ENCODE data around the gene UQCC5. TPM values are rescaled to one million over a fixed set of nuclear protein-coding genes. Genes with fewer than 3 reads are reported as not detected.

Gene UQCC5, protein sequence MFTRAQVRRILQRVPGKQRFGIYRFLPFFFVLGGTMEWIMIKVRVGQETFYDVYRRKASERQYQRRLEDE
- 7.2 and 12.3 TPM in 2 replicates for total RNA-seq

DNA sequence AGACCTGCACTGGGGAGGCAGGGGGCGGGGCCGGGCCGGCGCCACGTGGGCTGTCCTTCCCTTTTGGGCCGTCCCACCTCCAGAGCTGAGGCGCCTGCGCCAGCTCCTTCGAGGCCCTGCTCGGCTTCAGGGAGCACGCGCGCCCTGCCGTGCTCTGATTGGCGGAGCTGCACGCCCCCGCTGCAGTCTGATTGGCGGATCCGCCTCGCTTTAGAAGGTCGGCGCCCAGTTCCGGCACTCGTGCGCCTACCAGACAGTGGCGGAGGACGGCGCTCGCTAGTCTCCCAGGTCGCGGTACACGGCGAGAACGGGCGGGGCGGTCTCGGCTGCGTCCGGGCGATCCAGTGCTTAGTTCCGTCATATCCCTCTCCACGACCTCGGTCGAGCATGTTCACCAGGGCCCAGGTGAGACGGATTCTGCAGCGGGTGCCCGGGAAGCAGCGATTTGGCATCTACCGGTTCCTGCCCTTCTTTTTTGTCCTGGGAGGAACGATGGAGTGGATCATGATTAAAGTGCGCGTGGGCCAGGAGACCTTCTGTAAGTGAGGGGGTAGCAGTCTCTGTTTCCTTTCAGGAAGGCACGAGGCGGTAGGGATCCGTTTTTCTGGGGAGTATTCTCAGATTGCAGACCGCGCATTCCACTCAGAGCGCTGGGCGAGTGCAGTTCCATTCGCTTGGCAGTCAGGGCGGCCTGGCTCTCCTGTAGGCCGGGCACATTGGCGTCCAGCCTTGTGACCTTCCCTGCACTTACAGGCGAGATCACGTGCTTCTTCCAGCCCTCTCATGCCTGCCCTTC, at the start of gene UQCC5:
TSS of gene UQCC5 (plus strand) at position 237 of the 796 bp plus-strand sequence. CDS start at position 388, 151 bp downstream.

DNA sequence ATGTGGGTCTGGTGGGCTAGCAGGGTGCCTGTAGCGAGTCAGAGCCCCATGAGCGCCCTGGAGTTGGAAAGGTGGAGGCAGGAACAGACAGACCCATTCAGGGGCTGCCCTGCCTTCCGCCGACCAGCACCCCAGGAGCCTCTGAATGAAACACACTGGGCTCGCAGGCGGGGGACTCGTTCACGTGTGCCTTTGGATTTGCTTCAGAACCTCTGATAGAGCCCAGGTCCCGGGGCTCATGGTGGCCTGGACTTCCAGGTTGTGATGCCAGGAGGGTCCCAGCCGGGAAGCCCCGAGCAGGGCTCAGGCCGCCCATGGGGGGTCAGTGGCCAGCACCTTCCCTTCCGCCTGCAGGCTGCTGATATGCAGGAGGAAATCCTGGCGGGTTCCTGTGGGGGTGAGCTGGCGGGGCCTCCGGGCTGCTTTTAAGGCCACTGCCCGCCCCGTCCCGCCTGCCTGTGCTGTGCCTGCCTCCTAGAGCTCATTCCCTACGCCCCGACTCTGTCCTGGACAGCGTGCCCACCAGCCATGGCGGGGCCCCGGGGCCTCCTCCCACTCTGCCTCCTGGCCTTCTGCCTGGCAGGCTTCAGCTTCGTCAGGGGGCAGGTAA, 41.4 kb upstream of the UQCC5 start, which contains the start of gene STAB1:
TSS of gene STAB1 (plus strand) at position 453 of the 610 bp plus-strand sequence. CDS start at position 529, 76 bp downstream.

DNA sequence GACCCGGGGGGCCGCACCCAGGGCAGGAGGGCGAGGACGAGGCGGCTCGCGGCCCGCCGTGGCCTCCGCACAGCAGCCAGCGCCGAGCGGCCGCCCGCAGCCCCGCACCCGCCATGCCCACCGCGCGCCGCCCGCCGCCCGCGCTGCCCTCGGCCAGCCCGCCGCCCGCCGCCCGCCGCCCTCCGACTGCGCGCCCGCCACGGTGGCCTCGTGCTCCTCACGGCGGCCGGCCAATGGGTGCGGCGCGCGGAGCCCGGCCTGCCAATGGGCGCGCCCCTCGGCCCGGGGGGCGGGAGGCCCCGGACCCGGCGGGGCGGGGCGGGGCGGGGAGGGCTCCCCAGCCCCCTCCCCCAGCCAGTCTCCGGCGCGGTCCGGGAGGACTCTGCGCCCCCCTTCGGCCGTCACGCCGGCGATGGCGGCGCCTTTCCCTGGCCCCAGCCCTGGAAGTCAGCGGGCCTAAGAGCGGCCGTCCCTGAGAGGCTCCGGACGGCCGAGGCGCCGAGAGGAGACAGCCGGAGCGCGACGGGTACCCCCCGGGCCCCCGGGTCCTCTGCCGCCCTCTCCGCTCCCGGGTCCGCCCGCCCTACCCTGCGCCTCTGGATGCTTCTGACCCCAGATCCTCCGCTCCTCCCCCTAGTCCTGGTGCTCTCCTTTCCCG, 2.7 kb upstream of the UQCC5 start, which contains the start of gene NT5DC2:
TSS of gene NT5DC2 (minus strand) at position 235 of the 658 bp plus-strand sequence. CDS start at position 115, 120 bp downstream.

Other genes starting within 250 kb of the UQCC5 start
- gene GLYCTK, start 248.8 kb upstream of the UQCC5 start, total RNA-seq = 10.3 and 15.7 TPM in 2 replicates
- 0.27 and 0.86 TPM in 2 replicates for gene DNAH1, start 220.3 kb upstream of the UQCC5 start, total RNA-seq
- 67.8 and 98.0 TPM in 2 replicates for gene BAP1, start 126.6 kb upstream of the UQCC5 start, total RNA-seq
- gene PHF7, start 125.9 kb upstream of the UQCC5 start, total RNA-seq = 7.6 and 10.2 TPM in 2 replicates
- 0.46 TPM in 1 of 2 replicates, not detected in the other for gene SEMA3G, start 91.5 kb upstream of the UQCC5 start, total RNA-seq
- gene TNNC1, start 82.6 kb upstream of the UQCC5 start, total RNA-seq = not detected in 2 replicates
- gene NISCH, start 81.0 kb upstream of the UQCC5 start, total RNA-seq = 24.4 and 36.2 TPM in 2 replicates
- gene STAB1, start 41.3 kb upstream of the UQCC5 start, total RNA-seq = under 0.01 TPM in 1 of 2 replicates, not detected in the other
- 134 and 189 TPM in 2 replicates for gene NT5DC2, start 2.7 kb upstream of the UQCC5 start, total RNA-seq
- 20.4 and 33.0 TPM in 2 replicates for gene PBRM1, start 149.3 kb downstream of the UQCC5 start, total RNA-seq
- 68.1 and 106 TPM in 2 replicates for gene GNL3, start 149.4 kb downstream of the UQCC5 start, total RNA-seq
- gene GLT8D1, start 169.2 kb downstream of the UQCC5 start, total RNA-seq = 58.9 and 70.5 TPM in 2 replicates
- 145 and 216 TPM in 2 replicates for gene SPCS1, start 169.5 kb downstream of the UQCC5 start, total RNA-seq
- gene NEK4, start 234.3 kb downstream of the UQCC5 start, total RNA-seq = 11.9 and 15.1 TPM in 2 replicates
- gene ITIH1, start 241.0 kb downstream of the UQCC5 start, total RNA-seq = not detected in 2 replicates

Data from hair follicular keratinocyte (primary cell).